DND-41 (cell line): Measurements from ENCODE around the gene CXXC1.
"Not testable (repeated sequence)": the region's sequence is repeated elsewhere in the genome, so short reads cannot be mapped to it uniquely, and the experiment has no call there.

Experiments
- ATAC-seq: fragments of 200-7000 bp; cut with Tn5 transposase; 3 replicates; pipeline ENCODE4 v1.9.1; 2021; ENCODE audit warnings: low read depth; ENCODE audit not compliant: insufficient read depth
- DNase-seq: peaks from one replicate; pipeline ENCODE4 v3.0.0-alpha.2; 2020
- H2AFZ ChIP-seq: 2 replicates; pipeline ENCODE4 v1.6.0; 2012; ENCODE audit warnings: low read depth, low read length
- H3K27ac ChIP-seq: 2 replicates; pipeline ENCODE4 v1.5.1; 2012; ENCODE audit warnings: low read length, inconsistent platforms
- H3K27me3 ChIP-seq: fragments of 200-600 bp; sonication (generic); 2 replicates; pipeline ENCODE4 v1.6.0; 2012; ENCODE audit warnings: low read length, mild to moderate bottlenecking, inconsistent platforms; ENCODE audit not compliant: insufficient read depth, poor library complexity
- H3K36me3 ChIP-seq: 2 replicates; pipeline ENCODE4 v1.5.1; 2012; ENCODE audit warnings: low read length, inconsistent platforms; ENCODE audit not compliant: insufficient read depth
- H3K4me1 ChIP-seq: 2 replicates; pipeline ENCODE4 v1.5.1; 2012; ENCODE audit warnings: mild to moderate bottlenecking, low read length; ENCODE audit not compliant: insufficient read depth
- H3K4me2 ChIP-seq: 2 replicates; pipeline ENCODE4 v1.6.0; 2012; ENCODE audit warnings: mild to moderate bottlenecking, moderate library complexity, low read length, inconsistent platforms; ENCODE audit not compliant: insufficient read depth
- H3K4me3 ChIP-seq, 2 experiments: fragments of 200-600 bp in 1 of 2; shearing (Covaris generic) in 1 of 2; 2 replicates each; pipeline ENCODE4 v1.5.1; 2012 to 2016; ENCODE audit warnings: inconsistent platforms in 2 of 2, low read length in 2 of 2, mild to moderate bottlenecking in 2 of 2, low read depth in 1 of 2, moderate library complexity in 1 of 2
- H3K79me2 ChIP-seq: 2 replicates; pipeline ENCODE4 v1.6.0; 2012; ENCODE audit warnings: low read length, inconsistent platforms; ENCODE audit not compliant: insufficient read depth
- H3K9ac ChIP-seq: 2 replicates; pipeline ENCODE4 v1.6.0; 2012; ENCODE audit warnings: low read depth, mild to moderate bottlenecking, inconsistent platforms, low read length, moderate library complexity
- H3K9me3 ChIP-seq: 2 replicates; pipeline ENCODE4 v1.5.1; 2012; ENCODE audit warnings: low read length, moderate library complexity, mild to moderate bottlenecking, inconsistent platforms; ENCODE audit not compliant: insufficient read depth, severe bottlenecking
- H4K20me1 ChIP-seq: 2 replicates; pipeline ENCODE4 v1.6.0; 2012; ENCODE audit warnings: low read length; ENCODE audit not compliant: insufficient read depth
- EZH2 ChIP-seq: IDR thresholded peaks from 3 replicates; pipeline ENCODE4 v1.6.1; 2012; ENCODE audit warnings: borderline replicate concordance, low read depth, mild to moderate bottlenecking, moderate library complexity, low read length, inconsistent platforms; ENCODE audit not compliant: severe bottlenecking
- TF ChIP-seq, protein P1 (sequence below): IDR thresholded peaks from 2 replicates; pipeline ENCODE4 v1.5.1; 2012; ENCODE audit warnings: borderline replicate concordance, low read length, moderate library complexity, mild to moderate bottlenecking; ENCODE audit not compliant: poor library complexity, severe bottlenecking; ENCODE audit errors: extremely low read depth

The CXXC1 gene

DNA sequence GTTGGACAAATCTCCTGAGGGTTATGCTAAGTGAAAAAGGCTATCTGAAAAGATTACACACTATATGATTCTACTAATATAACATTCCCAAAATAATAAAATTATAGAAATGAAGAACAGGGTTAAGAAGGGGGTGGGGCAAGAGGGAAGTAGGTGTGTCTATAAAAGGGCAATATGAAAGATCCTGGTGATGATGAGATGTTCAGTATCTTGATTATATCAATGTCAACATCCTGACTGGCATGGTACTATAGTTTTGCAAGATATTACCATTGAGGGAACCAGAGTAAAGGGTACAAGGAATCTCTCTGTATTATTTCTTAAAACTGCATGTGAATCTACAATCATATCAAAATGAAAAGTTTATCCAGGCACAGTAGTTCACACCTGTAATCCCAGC is 37.9 kb downstream of the CXXC1 start:
- H3K4me2 ChIP-seq, result no peak overlapping the region
- ATAC-seq (no peak), DNase-seq (no peak)
- TF ChIP-seq, protein P1, sequence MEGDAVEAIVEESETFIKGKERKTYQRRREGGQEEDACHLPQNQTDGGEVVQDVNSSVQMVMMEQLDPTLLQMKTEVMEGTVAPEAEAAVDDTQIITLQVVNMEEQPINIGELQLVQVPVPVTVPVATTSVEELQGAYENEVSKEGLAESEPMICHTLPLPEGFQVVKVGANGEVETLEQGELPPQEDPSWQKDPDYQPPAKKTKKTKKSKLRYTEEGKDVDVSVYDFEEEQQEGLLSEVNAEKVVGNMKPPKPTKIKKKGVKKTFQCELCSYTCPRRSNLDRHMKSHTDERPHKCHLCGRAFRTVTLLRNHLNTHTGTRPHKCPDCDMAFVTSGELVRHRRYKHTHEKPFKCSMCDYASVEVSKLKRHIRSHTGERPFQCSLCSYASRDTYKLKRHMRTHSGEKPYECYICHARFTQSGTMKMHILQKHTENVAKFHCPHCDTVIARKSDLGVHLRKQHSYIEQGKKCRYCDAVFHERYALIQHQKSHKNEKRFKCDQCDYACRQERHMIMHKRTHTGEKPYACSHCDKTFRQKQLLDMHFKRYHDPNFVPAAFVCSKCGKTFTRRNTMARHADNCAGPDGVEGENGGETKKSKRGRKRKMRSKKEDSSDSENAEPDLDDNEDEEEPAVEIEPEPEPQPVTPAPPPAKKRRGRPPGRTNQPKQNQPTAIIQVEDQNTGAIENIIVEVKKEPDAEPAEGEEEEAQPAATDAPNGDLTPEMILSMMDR, result no peak
- no peak for TF ChIP-seq EZH2
- H3K4me1 ChIP-seq, result no peaks in the 10 kb centered on the region
- no peaks in the 10 kb centered on the region for H4K20me1 ChIP-seq
- H2AFZ ChIP-seq, result no peak overlapping the region
- no peaks in the 10 kb centered on the region for H3K79me2 ChIP-seq
- no peak overlapping the region for H3K4me3 ChIP-seq
- no peaks in the 10 kb centered on the region for H3K9me3 ChIP-seq
- no peak overlapping the region for H3K27ac ChIP-seq
- no peaks in the 10 kb centered on the region for H3K27me3 ChIP-seq
- no peak overlapping the region for H3K9ac ChIP-seq
- no peaks in the 10 kb centered on the region for H3K36me3 ChIP-seq

DNA sequence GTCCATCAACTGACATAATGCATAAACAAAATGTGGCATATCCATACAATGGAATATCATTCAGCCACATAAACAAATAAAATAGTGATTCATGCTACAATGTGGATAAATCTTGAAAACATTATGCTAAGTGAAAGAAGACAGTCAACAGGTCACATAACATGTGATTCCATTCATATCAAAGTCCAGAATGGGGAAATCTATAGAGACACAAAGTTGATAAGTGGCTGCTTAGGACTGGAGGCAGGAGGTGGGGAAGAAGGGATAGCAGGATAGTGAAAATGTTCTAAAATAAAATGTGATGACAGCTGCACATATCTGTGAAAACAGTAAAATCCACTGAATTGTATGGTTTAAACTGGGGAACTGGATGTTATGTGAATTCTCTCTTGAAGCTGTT is 39.9 kb downstream of the CXXC1 start:
- TF ChIP-seq EZH2, result no peak
- TF ChIP-seq, protein P1, result no peak
- Histone ChIP-seq H4K20me1 (no peaks in the 10 kb centered on the region), H3K79me2 (no peaks in the 10 kb centered on the region), H3K9ac (no peak overlapping the region), H3K4me3 (no peak overlapping the region), H3K27ac (no peak overlapping the region), H3K9me3 (no peaks in the 10 kb centered on the region), H2AFZ (no peak overlapping the region), H3K4me2 (no peak overlapping the region), H3K27me3 (no peaks in the 10 kb centered on the region), H3K4me1 (no peaks in the 10 kb centered on the region), H3K36me3 (no peaks in the 10 kb centered on the region)
- ATAC-seq (no peak), DNase-seq (no peak)

DNA sequence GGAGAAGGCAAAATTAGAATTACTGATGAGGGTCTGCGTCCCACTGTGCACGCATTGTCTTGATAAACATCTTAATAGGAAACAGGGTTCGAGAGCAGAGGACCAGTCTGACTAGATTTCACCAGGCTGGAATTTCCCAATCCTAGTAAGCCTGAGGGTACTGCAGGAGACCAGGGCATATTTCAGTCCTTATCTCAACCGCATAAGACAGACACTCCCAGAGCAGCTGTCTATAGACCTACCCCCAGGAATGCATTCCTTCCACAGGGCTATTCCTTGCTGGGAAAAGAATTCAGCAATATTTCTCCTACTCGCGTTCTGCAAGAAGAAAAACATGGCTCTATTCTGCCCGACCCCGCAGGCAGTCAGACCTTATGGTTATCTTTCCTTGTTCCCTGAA is 45.7 kb downstream of the CXXC1 start:
- H3K4me2 ChIP-seq, H4K20me1 ChIP-seq, DNase-seq, H3K27me3 ChIP-seq, H3K36me3 ChIP-seq, H2AFZ ChIP-seq, H3K27ac ChIP-seq, H3K9me3 ChIP-seq, ATAC-seq, H3K4me3 ChIP-seq, H3K4me1 ChIP-seq, H3K9ac ChIP-seq, H3K79me2 ChIP-seq: not testable (repeated sequence)

DNA sequence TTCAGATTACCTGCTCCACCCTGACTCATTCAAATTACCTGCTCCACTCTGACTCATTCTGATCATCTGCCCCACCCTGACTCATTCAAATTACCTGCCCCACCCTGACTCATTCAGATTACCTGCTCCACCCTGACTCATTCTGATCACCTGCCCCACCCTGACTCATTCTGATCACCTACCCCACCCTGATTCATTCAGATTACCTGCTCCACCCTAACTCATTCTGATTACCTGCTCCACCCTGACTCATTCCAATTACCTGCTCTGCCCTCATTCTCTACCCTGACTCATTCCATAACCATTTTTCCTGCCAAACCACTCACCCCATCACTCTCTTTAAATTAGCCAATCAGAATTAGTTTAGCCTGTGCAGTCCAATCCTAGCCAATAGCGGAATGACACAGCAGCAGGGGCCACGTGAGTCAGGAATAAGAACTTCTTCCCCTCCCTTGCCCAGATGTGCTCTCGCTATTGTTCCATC is 47.4 kb downstream of the CXXC1 start:
- ATAC-seq, result no peak
- no peaks in the 10 kb centered on the region for H3K36me3 ChIP-seq
- H3K27me3 ChIP-seq, result peaks cover 4% of the 10 kb centered on the region
- no peaks in the 10 kb centered on the region for H3K9me3 ChIP-seq
- no peak overlapping the region for H3K9ac ChIP-seq
- H3K4me1 ChIP-seq, result no peaks in the 10 kb centered on the region
- no peak overlapping the region for H3K4me3 ChIP-seq
- TF ChIP-seq, protein P1, result no peak
- TF ChIP-seq EZH2, result no peak
- H3K27ac ChIP-seq, result no peak overlapping the region
- no peaks in the 10 kb centered on the region for H4K20me1 ChIP-seq
- H3K4me2 ChIP-seq, result no peak overlapping the region
- H3K79me2 ChIP-seq, result no peaks in the 10 kb centered on the region
- no peak for DNase-seq
- no peak overlapping the region for H2AFZ ChIP-seq
